Measurements from ENCODE around the gene CREB3.

Gene CREB3

DNA sequence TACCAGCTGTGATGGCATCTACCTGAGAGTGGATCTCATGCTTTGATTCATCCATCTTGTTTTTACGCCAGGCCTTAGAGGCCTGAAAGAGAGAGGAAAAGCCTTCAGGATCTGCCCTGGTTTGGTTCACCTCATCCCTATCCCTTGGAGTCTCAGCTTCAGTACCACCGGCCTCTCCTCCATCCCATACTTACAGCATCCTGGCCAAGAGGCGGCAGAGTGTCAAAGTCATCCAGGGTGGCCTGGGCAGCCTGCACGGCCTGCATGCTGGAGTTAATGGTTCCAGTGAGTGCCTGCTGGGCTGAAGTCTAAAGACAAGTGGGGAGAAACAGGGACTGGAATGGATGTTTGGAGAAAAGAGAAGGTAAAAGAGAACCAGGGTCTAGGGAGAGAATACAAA is 12.9 kb upstream of the CREB3 start:
- no peak overlapping the region for H3K4me3 ChIP-seq (ENCODE audit: low read length)
- H3K4me2 ChIP-seq (ENCODE audit: low read depth, low read length) = no peak overlapping the region
- no peaks in the 10 kb centered on the region for H3K79me2 ChIP-seq (ENCODE audit: low read length)
- H2AFZ ChIP-seq (ENCODE audit: low read length) = no peak overlapping the region
- TF ChIP-seq EZH2phosphoT487 (IDR thresholded peaks at IDR 0.05; ENCODE audit: low read length) (no peak), EZH2 (optimal IDR thresholded peaks at IDR 0.05; ENCODE audit: low read depth, low read length) (no peak)
- TF ChIP-seq, protein P1, sequence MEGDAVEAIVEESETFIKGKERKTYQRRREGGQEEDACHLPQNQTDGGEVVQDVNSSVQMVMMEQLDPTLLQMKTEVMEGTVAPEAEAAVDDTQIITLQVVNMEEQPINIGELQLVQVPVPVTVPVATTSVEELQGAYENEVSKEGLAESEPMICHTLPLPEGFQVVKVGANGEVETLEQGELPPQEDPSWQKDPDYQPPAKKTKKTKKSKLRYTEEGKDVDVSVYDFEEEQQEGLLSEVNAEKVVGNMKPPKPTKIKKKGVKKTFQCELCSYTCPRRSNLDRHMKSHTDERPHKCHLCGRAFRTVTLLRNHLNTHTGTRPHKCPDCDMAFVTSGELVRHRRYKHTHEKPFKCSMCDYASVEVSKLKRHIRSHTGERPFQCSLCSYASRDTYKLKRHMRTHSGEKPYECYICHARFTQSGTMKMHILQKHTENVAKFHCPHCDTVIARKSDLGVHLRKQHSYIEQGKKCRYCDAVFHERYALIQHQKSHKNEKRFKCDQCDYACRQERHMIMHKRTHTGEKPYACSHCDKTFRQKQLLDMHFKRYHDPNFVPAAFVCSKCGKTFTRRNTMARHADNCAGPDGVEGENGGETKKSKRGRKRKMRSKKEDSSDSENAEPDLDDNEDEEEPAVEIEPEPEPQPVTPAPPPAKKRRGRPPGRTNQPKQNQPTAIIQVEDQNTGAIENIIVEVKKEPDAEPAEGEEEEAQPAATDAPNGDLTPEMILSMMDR (IDR thresholded peaks at IDR 0.05; ENCODE audit: low read length) = no peak
- no peaks in the 10 kb centered on the region for H3K9me3 ChIP-seq (replicated peaks; ENCODE audit: insufficient read depth, low read length)
- no peaks in the 10 kb centered on the region for H3K4me1 ChIP-seq (ENCODE audit: low read length)
- H3K9me2 ChIP-seq (replicated peaks; ENCODE audit: insufficient read depth, low read length) = no peaks in the 10 kb centered on the region
- no peak overlapping the region for H3K9ac ChIP-seq (ENCODE audit: low read length)
- no peak for DNase-seq
- no peak overlapping the region for H3K27ac ChIP-seq (ENCODE audit: low read length)
- no peaks in the 10 kb centered on the region for H4K20me1 ChIP-seq (ENCODE audit: insufficient read depth, low read length)
- no peaks in the 10 kb centered on the region for H3F3A ChIP-seq (ENCODE audit: insufficient read depth, low read length)
- peaks cover 2% of the 10 kb centered on the region for H3K36me3 ChIP-seq (replicated peaks; ENCODE audit: insufficient read depth, low read length)
- no peaks in the 10 kb centered on the region for H3K27me3 ChIP-seq (replicated peaks; ENCODE audit: insufficient read depth, low read length)

DNA sequence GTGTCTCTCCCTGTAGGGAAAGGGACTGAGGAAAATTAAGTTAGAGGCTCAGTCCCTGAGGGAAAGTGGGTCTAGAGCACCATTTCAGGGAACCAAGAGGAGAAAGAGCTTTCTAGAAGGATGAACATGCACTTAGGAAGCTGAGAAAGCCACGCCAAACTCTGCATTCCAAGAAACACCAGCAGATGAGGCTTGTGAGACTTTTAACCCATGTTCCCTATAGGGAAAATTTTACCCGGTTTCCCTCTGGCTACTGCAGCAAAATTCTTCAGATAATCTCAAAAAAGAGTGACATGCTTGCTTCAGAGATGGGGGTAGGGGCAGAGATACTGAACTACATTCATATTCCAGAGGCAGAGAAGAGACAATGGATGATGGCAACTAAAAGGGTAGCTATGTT is 9.0 kb upstream of the CREB3 start:
- Histone ChIP-seq H3K9ac (ENCODE audit: low read length) (no peak overlapping the region), H3K9me3 (replicated peaks; ENCODE audit: insufficient read depth, low read length) (no peaks in the 10 kb centered on the region), H2AFZ (ENCODE audit: low read length) (no peak overlapping the region), H3K4me3 (ENCODE audit: low read length) (no peak overlapping the region), H3F3A (ENCODE audit: insufficient read depth, low read length) (no peaks in the 10 kb centered on the region), H3K79me2 (ENCODE audit: low read length) (peaks cover 23% of the 10 kb centered on the region), H3K4me2 (ENCODE audit: low read depth, low read length) (no peak overlapping the region), H3K36me3 (replicated peaks; ENCODE audit: insufficient read depth, low read length) (no peaks in the 10 kb centered on the region; the same call in 1 of the 2 replicates), H3K27me3 (replicated peaks; ENCODE audit: insufficient read depth, low read length) (no peaks in the 10 kb centered on the region), H4K20me1 (ENCODE audit: insufficient read depth, low read length) (no peaks in the 10 kb centered on the region), H3K27ac (ENCODE audit: low read length) (no peak overlapping the region), H3K4me1 (ENCODE audit: low read length) (peaks cover under 1% of the 10 kb centered on the region; the same call in 1 of the 2 replicates), H3K9me2 (replicated peaks; ENCODE audit: insufficient read depth, low read length) (no peaks in the 10 kb centered on the region)
- TF ChIP-seq EZH2 (optimal IDR thresholded peaks at IDR 0.05; ENCODE audit: low read depth, low read length) (no peak), EZH2phosphoT487 (IDR thresholded peaks at IDR 0.05; ENCODE audit: low read length) (no peak)
- TF ChIP-seq, protein P1 (IDR thresholded peaks at IDR 0.05; ENCODE audit: low read length) = no peak
- no peak for DNase-seq

DNA sequence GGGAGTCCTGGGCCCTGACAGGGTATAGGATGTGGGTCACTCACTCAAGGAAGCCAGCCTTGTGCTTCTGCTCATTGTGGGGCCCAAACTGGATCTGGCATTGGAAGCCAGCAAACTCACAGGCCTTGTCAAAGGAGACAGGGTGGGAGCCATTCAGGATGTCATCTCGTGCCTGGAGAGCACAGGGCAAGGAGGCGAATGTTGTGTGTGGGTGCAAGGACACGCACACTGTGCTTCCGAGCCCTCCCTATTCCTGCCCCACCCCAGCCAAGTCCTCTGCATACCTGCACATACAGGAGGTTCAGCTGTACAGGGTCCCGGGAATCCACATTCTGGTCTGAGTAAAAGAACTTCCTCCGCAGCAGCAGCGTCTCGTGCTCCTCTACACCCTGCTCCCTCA is 8.6 kb upstream of the CREB3 start:
- Histone ChIP-seq H3K9ac (ENCODE audit: low read length) (no peak overlapping the region), H3K27ac (ENCODE audit: low read length) (no peak overlapping the region), H2AFZ (ENCODE audit: low read length) (no peak overlapping the region), H3F3A (ENCODE audit: insufficient read depth, low read length) (no peaks in the 10 kb centered on the region), H3K36me3 (replicated peaks; ENCODE audit: insufficient read depth, low read length) (no peaks in the 10 kb centered on the region; the same call in 1 of the 2 replicates), H3K9me2 (replicated peaks; ENCODE audit: insufficient read depth, low read length) (no peaks in the 10 kb centered on the region), H3K9me3 (replicated peaks; ENCODE audit: insufficient read depth, low read length) (no peaks in the 10 kb centered on the region), H3K4me2 (ENCODE audit: low read depth, low read length) (no peak overlapping the region), H3K4me1 (ENCODE audit: low read length) (peaks cover 5% of the 10 kb centered on the region), H4K20me1 (ENCODE audit: insufficient read depth, low read length) (no peaks in the 10 kb centered on the region), H3K4me3 (ENCODE audit: low read length) (no peak overlapping the region), H3K79me2 (ENCODE audit: low read length) (peaks cover 28% of the 10 kb centered on the region), H3K27me3 (replicated peaks; ENCODE audit: insufficient read depth, low read length) (no peaks in the 10 kb centered on the region)
- TF ChIP-seq EZH2phosphoT487 (IDR thresholded peaks at IDR 0.05; ENCODE audit: low read length) (no peak), EZH2 (optimal IDR thresholded peaks at IDR 0.05; ENCODE audit: low read depth, low read length) (no peak)
- TF ChIP-seq, protein P1 (IDR thresholded peaks at IDR 0.05; ENCODE audit: low read length) = no peak
- DNase-seq = no peak
